Smooth muscle cell (in vitro differentiated cells): Measurements from ENCODE around the gene OPALIN. TPM values are rescaled to one million over a fixed set of nuclear protein-coding genes. Genes with fewer than 3 reads are reported as not detected.

ENCODE experiments used
- DNase-seq: peaks from one replicate; lab custom pipeline; 2025; ENCODE audit not compliant: unreplicated experiment; lab: John Stamatoyannopoulos, UW
- H2AFZ ChIP-seq: fragments of 200-600 bp; sonication (generic); 2 replicates; pipeline ENCODE4 v1.6.0; 2016; ENCODE audit warnings: antibody characterized with exemption, low read depth, mild to moderate bottlenecking
- H3F3A ChIP-seq: fragments of 200-600 bp; sonication (generic); 2 replicates; pipeline ENCODE4 v1.6.0; 2017; ENCODE audit warnings: antibody characterized with exemption, low read depth
- H3K27ac ChIP-seq: fragments of 200-600 bp; sonication (generic); 2 replicates; pipeline ENCODE4 v1.5.1; 2016; ENCODE audit warnings: low read depth, mild to moderate bottlenecking
- H3K27me3 ChIP-seq: fragments of 200-600 bp; sonication (generic); 2 replicates; pipeline ENCODE4 v1.6.1; 2016; ENCODE audit warnings: low read depth, mild to moderate bottlenecking
- H3K36me3 ChIP-seq: fragments of 200-600 bp; sonication (generic); 2 replicates; pipeline ENCODE4 v1.5.1; 2016; ENCODE audit warnings: low read depth
- H3K4me1 ChIP-seq: fragments of 200-600 bp; sonication (generic); 2 replicates; pipeline ENCODE4 v1.5.1; 2016; ENCODE audit warnings: low read depth
- H3K4me2 ChIP-seq: fragments of 200-600 bp; sonication (generic); 2 replicates; pipeline ENCODE4 v1.6.0; 2016; ENCODE audit warnings: mild to moderate bottlenecking
- H3K4me3 ChIP-seq: fragments of 200-600 bp; sonication (generic); 2 replicates; pipeline ENCODE4 v1.5.1; 2016; ENCODE audit warnings: mild to moderate bottlenecking
- H3K79me2 ChIP-seq: fragments of 200-600 bp; sonication (generic); 2 replicates; pipeline ENCODE4 v1.6.0; 2016; ENCODE audit warnings: low read depth, mild to moderate bottlenecking
- H3K9ac ChIP-seq: fragments of 200-600 bp; sonication (generic); 2 replicates; pipeline ENCODE4 v1.6.0; 2016; ENCODE audit warnings: low read depth
- H3K9me3 ChIP-seq: fragments of 200-600 bp; sonication (generic); replicated peaks from 2 replicates; pipeline ENCODE4 v1.5.1; 2016; ENCODE audit warnings: low read depth
- H4K20me1 ChIP-seq: fragments of 200-600 bp; sonication (generic); 2 replicates; pipeline ENCODE4 v1.6.0; 2016; ENCODE audit warnings: low read depth
- WGBS: methylation state at CpG from one replicate; pipeline ENCODE4 v1.1.7; 2016; ENCODE audit warnings: low lambda C conversion rate; 5-methylcytosine and 5-hydroxymethylcytosine counted together
- polyA plus RNA-seq: library from polyadenylated mRNA; unstranded; fragments of >200 nt; fragmentation: Nextera tagmentation; extraction: Ambion mirVana; gene quantifications from 2 replicates; pipeline ENCODE4 v1.2.1, GENCODE V29; 2016
- total RNA-seq: library from RNA; depleted of rRNA; stranded (reverse); fragments of >200 nt; gene quantifications from 2 replicates; pipeline ENCODE4 v1.2.3, GENCODE V29; 2014
- TF ChIP-seq, protein P1 (sequence below): fragments of 200-600 bp; sonication (generic); IDR thresholded peaks from 2 replicates; pipeline ENCODE4 v1.5.1; 2017; ENCODE audit warnings: borderline replicate concordance, mild to moderate bottlenecking, antibody characterized with exemption; ENCODE audit not compliant: insufficient read depth, poor library complexity, severe bottlenecking

Gene OPALIN
- total and polyA plus RNA-seq, 2 experiments from 2014 or later, result not detected

DNA sequence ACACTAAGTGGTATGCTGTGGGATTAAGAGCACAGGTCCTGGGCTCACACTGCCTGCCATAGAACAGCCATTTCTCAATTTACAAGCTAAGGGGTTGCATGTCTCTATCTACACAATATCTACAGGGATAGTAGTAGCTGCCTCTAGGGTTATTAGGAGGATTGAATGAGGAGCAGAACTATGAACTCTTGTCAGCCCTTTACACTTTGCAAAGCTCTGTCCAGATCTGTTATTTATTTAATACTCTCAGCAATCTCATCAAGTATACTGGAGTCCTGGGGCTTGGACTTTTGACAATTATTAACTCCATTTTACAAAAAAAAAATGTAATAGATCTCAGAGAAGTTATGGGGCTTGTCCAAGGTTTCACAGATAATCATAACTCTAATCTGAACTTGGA, 6.8 kb downstream of the OPALIN start:
- Histone ChIP-seq H4K20me1 (no peaks in the 10 kb centered on the region), H3F3A (no peaks in the 10 kb centered on the region), H3K36me3 (no peaks in the 10 kb centered on the region), H3K4me3 (no peak overlapping the region), H2AFZ (no peak overlapping the region), H3K27me3 (peaks cover 5% of the 10 kb centered on the region), H3K9me3 (no peaks in the 10 kb centered on the region), H3K27ac (no peak overlapping the region), H3K4me1 (no peaks in the 10 kb centered on the region), H3K79me2 (no peaks in the 10 kb centered on the region), H3K9ac (no peak overlapping the region), H3K4me2 (no peak overlapping the region)
- TF ChIP-seq, protein P1, sequence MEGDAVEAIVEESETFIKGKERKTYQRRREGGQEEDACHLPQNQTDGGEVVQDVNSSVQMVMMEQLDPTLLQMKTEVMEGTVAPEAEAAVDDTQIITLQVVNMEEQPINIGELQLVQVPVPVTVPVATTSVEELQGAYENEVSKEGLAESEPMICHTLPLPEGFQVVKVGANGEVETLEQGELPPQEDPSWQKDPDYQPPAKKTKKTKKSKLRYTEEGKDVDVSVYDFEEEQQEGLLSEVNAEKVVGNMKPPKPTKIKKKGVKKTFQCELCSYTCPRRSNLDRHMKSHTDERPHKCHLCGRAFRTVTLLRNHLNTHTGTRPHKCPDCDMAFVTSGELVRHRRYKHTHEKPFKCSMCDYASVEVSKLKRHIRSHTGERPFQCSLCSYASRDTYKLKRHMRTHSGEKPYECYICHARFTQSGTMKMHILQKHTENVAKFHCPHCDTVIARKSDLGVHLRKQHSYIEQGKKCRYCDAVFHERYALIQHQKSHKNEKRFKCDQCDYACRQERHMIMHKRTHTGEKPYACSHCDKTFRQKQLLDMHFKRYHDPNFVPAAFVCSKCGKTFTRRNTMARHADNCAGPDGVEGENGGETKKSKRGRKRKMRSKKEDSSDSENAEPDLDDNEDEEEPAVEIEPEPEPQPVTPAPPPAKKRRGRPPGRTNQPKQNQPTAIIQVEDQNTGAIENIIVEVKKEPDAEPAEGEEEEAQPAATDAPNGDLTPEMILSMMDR, result no peak
- DNase-seq, result no peak

DNA sequence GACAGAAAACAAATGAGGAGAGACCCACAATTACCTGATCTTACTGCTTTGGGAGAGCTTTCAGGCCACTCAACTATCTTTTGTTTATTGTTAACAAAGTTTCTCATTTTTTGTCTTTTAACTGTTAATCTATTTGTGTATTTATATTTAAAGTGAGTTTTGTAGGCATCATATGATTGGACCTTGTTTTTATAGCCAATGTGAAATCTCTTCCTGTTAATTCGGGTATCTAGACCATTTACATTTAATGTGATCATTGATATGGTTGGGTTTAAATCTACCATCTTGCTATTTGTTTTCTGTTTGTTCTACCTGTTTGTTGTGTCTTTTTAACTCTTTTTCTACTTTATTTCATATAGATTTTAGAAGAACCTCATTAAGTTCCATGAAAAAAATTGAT, 12.5 kb downstream of the OPALIN start:
- no peaks in the 10 kb centered on the region for H3F3A ChIP-seq
- WGBS, result 87% methylated on average over 1 of the region's 1 CpG

DNA sequence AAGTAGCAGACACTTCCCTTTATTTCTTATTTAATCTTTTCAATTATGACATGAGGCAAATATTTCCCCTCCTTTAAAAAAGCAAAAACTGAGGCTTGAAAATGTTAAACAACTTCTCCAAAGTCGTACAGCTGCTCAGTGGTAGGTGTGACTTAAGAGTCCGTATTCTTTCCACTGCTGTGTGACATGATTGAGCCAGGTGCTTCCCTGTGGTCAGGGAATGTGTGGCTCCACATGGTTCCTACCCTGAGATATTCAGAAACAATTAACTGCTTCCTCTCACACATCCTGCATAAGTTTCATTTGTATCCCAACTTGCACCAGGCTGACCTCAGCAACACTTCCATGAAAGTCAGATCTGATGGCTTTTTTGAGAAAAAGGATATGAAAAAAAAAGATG, 13.6 kb downstream of the OPALIN start:
- Histone ChIP-seq H2AFZ (no peak overlapping the region), H3K9me3 (no peaks in the 10 kb centered on the region), H3K79me2 (no peaks in the 10 kb centered on the region), H4K20me1 (no peaks in the 10 kb centered on the region), H3K9ac (no peak overlapping the region), H3K27me3 (no peaks in the 10 kb centered on the region), H3K4me2 (no peak overlapping the region), H3F3A (no peaks in the 10 kb centered on the region), H3K36me3 (no peaks in the 10 kb centered on the region), H3K4me1 (peaks cover 11% of the 10 kb centered on the region), H3K4me3 (no peak overlapping the region), H3K27ac (no peak overlapping the region)
- WGBS, result 63% methylated on average over 2 of the region's 2 CpGs
- TF ChIP-seq, protein P1, result no peak
- no peak for DNase-seq

More for the DNA sequence above, 12.5 kb downstream of the OPALIN start:
- Histone ChIP-seq H3K27ac (no peak overlapping the region), H3K4me3 (no peak overlapping the region), H4K20me1 (no peaks in the 10 kb centered on the region), H3K36me3 (no peaks in the 10 kb centered on the region), H3K9ac (no peak overlapping the region), H3K4me1 (peaks cover 5% of the 10 kb centered on the region), H3K4me2 (no peak overlapping the region), H3K9me3 (no peaks in the 10 kb centered on the region), H3K27me3 (no peaks in the 10 kb centered on the region), H2AFZ (no peak overlapping the region), H3K79me2 (no peaks in the 10 kb centered on the region)
- TF ChIP-seq, protein P1, result no peak
- no peak for DNase-seq

DNA sequence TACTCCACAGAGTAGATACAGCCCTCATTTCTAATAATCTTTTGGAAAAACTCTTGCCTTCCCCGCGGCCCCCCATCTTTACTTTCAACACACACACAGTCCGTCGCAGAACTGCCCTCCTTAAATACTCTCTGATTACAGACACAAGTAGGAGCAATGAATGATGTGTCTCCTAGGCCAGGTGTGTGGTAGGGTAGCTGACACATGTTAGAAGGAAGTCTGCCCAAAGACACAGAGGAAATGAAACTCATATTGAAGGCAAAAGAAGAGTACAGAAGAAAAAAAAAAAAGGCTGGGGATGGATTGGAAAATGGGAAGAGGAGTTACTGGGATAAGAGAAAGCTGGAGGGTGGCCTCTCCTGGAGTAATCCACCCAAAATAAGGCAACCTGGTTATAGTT, 14.6 kb downstream of the OPALIN start:
- 96% methylated on average over 4 of the region's 4 CpGs for WGBS
- peaks cover 18% of the 10 kb centered on the region for H3K4me1 ChIP-seq
- TF ChIP-seq, protein P1, result no peak

More for the DNA sequence above, 14.6 kb downstream of the OPALIN start:
- H3K4me2 ChIP-seq, result no peak overlapping the region
- no peaks in the 10 kb centered on the region for H3K27me3 ChIP-seq
- no peaks in the 10 kb centered on the region for H4K20me1 ChIP-seq
- H3K9me3 ChIP-seq, result no peaks in the 10 kb centered on the region
- DNase-seq, result no peak
- no peak overlapping the region for H3K9ac ChIP-seq
- H3K36me3 ChIP-seq, result no peaks in the 10 kb centered on the region
- H2AFZ ChIP-seq, result no peak overlapping the region
- no peaks in the 10 kb centered on the region for H3F3A ChIP-seq
- no peaks in the 10 kb centered on the region for H3K79me2 ChIP-seq
- H3K27ac ChIP-seq, result no peak overlapping the region
- no peak overlapping the region for H3K4me3 ChIP-seq
